Panc1 (cell line): ENCODE data around the gene ELMO1. TPM values are rescaled to one million over a fixed set of nuclear protein-coding genes. Genes with fewer than 3 reads are reported as not detected.

Source experiments
- ATAC-seq: fragments of 200-7000 bp; cut with Tn5 transposase; 2 replicates; pipeline ENCODE4 v1.9.1; 2020; ENCODE audit warnings: mild to moderate bottlenecking, moderate library complexity
- BruUV-seq: library from RNA; stranded (reverse); fragments of 400-500 nt; replicated peaks from 2 replicates; lab custom pipeline; 2021; lab: Mats Ljungman, UMichigan
- CTCF ChIA-PET: fragments of 300-600 bp; sonication (Branson Sonifier 250); formaldehyde crosslinking; loops from one replicate; lab custom pipeline; 2022; ENCODE audit warnings: antibody characterized with exemption; lab: Charles Lee
- POLR2A ChIA-PET: fragments of 300-600 bp; sonication (Branson Sonifier 250); formaldehyde crosslinking; loops from one replicate; lab custom pipeline; 2022; ENCODE audit warnings: antibody characterized with exemption; lab: Charles Lee
- DNase-seq: peaks from one replicate; pipeline ENCODE4 v3.0.0-alpha.2; 2010; ENCODE audit warnings: low read depth, low spot score
- H3K27ac ChIP-seq: 2 replicates; pipeline ENCODE4 v1.5.1; 2011; ENCODE audit warnings: mild to moderate bottlenecking, low read length, inconsistent platforms
- H3K27me3 ChIP-seq: fragments of 200-500 bp; sonication (Bioruptor generic); 2 replicates; pipeline ENCODE4 v1.6.0; 2014; ENCODE audit warnings: low read length, inconsistent platforms; ENCODE audit not compliant: control insufficient read depth, insufficient read depth
- H3K36me3 ChIP-seq: fragments of 200-500 bp; sonication (Bioruptor generic); 2 replicates; pipeline ENCODE4 v1.5.1; 2014; ENCODE audit warnings: inconsistent platforms, mild to moderate bottlenecking, low read length, moderate library complexity; ENCODE audit not compliant: control insufficient read depth, insufficient read depth
- H3K4me1 ChIP-seq: 2 replicates; pipeline ENCODE4 v1.5.1; 2011; ENCODE audit warnings: inconsistent platforms, mild to moderate bottlenecking, low read length, moderate library complexity; ENCODE audit not compliant: control insufficient read depth, insufficient read depth
- H3K4me3 ChIP-seq, 2 experiments: 2 replicates each; pipeline ENCODE4 v1.5.1; 2011 to 2012; ENCODE audit warnings: low read depth in 2 of 2, low read length in 2 of 2, mild to moderate bottlenecking in 2 of 2, inconsistent platforms in 1 of 2, moderate library complexity in 1 of 2
- H3K9me3 ChIP-seq: fragments of 200-500 bp; sonication (Bioruptor generic); 2 replicates; pipeline ENCODE4 v1.5.1; 2014; ENCODE audit warnings: low read depth, mild to moderate bottlenecking, inconsistent platforms, low read length, moderate library complexity; ENCODE audit not compliant: control insufficient read depth, insufficient read depth
- POLR2AphosphoS5 ChIP-seq: IDR thresholded peaks from 2 replicates; pipeline ENCODE4 v1.6.1; 2012; ENCODE audit warnings: mild to moderate bottlenecking, low read depth, low read length, moderate library complexity
- SIN3A ChIP-seq: IDR thresholded peaks from 2 replicates; pipeline ENCODE4 v1.6.1; 2012; ENCODE audit warnings: low read depth, mild to moderate bottlenecking, low read length, moderate library complexity, borderline replicate concordance; ENCODE audit not compliant: insufficient read depth
- TCF7L2 ChIP-seq: IDR thresholded peaks from 2 replicates; pipeline ENCODE4 v1.6.1; 2011; ENCODE audit warnings: mild to moderate bottlenecking, low read depth, low read length, inconsistent platforms
- in situ Hi-C: cut with HindIII; loops from 2 replicates; pipeline ENCODE4 v1.10.0; 2016; ENCODE audit warnings: low sequenced_read_pairs, low pct_unique_long_range_greater_than_20kb
- intact Hi-C: fragments of 100-400 bp; cut with micrococcal nuclease; formaldehyde crosslinking; loops from one replicate; pipeline ENCODE4 v1.10.0; 2022; ENCODE audit not compliant: unreplicated experiment
- total RNA-seq: library from RNA; stranded (reverse); gene quantifications from one replicate; pipeline ENCODE4 v1.2.1, GENCODE V29; 2021; ENCODE audit not compliant: unreplicated experiment
- TF ChIP-seq, protein P1 (sequence below): fragments of 450-650 bp; IDR thresholded peaks from 2 replicates; pipeline ENCODE4 v1.5.1; 2017; ENCODE audit warnings: mild to moderate bottlenecking
- TF ChIP-seq, protein P2 (sequence below), 2 experiments: IDR thresholded peaks; 2 replicates each; pipeline ENCODE4 v1.6.1; 2011 to 2012; ENCODE audit warnings: low read depth in 2 of 2, control low read depth in 1 of 2, low read length in 1 of 2, mild to moderate bottlenecking in 1 of 2, moderate library complexity in 1 of 2; ENCODE audit not compliant: insufficient read depth in 1 of 2

Gene ELMO1
- total RNA-seq, 1 experiment from 2014 or later, result 0.80 TPM

DNA sequence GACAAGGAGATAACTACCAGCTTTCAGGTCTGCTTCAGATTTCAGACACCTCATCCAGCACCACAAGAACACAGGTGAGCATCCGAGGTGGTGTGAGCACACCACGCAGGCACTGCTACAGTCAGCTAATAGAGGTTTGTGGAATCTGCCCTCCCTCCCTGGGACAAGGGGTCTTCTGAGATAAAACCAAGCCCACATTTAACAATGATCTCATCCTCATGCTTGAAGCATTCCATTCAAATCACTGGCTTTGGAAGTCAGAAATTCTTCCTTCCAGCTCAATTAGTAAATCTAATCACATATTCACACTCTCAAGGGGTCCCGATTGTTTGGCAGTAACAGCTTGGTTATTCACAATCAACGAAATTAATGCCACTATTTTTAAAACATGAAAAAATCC, 331.4 kb downstream of the ELMO1 start:
- Histone ChIP-seq H3K27ac (no peak overlapping the region), H3K9me3 (peaks cover 9% of the 10 kb centered on the region; the same call in 1 of the 2 replicates), H3K27me3 (no peaks in the 10 kb centered on the region), H3K4me3 (no peak overlapping the region), H3K4me1 (no peaks in the 10 kb centered on the region), H3K36me3 (no peaks in the 10 kb centered on the region)
- BruUV-seq, result no TSS peak
- no peak for DNase-seq
- POLR2A ChIA-PET, result no interaction called here
- in situ Hi-C loops (no loop called here), intact Hi-C loops (no loop called here)
- no peak for ATAC-seq
- CTCF ChIA-PET, result no interaction called here
- TF ChIP-seq SIN3A (no peak), TCF7L2 (no peak), POLR2AphosphoS5 (no peak)
- TF ChIP-seq, protein P1, sequence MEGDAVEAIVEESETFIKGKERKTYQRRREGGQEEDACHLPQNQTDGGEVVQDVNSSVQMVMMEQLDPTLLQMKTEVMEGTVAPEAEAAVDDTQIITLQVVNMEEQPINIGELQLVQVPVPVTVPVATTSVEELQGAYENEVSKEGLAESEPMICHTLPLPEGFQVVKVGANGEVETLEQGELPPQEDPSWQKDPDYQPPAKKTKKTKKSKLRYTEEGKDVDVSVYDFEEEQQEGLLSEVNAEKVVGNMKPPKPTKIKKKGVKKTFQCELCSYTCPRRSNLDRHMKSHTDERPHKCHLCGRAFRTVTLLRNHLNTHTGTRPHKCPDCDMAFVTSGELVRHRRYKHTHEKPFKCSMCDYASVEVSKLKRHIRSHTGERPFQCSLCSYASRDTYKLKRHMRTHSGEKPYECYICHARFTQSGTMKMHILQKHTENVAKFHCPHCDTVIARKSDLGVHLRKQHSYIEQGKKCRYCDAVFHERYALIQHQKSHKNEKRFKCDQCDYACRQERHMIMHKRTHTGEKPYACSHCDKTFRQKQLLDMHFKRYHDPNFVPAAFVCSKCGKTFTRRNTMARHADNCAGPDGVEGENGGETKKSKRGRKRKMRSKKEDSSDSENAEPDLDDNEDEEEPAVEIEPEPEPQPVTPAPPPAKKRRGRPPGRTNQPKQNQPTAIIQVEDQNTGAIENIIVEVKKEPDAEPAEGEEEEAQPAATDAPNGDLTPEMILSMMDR, result no peak
- TF ChIP-seq, protein P2, sequence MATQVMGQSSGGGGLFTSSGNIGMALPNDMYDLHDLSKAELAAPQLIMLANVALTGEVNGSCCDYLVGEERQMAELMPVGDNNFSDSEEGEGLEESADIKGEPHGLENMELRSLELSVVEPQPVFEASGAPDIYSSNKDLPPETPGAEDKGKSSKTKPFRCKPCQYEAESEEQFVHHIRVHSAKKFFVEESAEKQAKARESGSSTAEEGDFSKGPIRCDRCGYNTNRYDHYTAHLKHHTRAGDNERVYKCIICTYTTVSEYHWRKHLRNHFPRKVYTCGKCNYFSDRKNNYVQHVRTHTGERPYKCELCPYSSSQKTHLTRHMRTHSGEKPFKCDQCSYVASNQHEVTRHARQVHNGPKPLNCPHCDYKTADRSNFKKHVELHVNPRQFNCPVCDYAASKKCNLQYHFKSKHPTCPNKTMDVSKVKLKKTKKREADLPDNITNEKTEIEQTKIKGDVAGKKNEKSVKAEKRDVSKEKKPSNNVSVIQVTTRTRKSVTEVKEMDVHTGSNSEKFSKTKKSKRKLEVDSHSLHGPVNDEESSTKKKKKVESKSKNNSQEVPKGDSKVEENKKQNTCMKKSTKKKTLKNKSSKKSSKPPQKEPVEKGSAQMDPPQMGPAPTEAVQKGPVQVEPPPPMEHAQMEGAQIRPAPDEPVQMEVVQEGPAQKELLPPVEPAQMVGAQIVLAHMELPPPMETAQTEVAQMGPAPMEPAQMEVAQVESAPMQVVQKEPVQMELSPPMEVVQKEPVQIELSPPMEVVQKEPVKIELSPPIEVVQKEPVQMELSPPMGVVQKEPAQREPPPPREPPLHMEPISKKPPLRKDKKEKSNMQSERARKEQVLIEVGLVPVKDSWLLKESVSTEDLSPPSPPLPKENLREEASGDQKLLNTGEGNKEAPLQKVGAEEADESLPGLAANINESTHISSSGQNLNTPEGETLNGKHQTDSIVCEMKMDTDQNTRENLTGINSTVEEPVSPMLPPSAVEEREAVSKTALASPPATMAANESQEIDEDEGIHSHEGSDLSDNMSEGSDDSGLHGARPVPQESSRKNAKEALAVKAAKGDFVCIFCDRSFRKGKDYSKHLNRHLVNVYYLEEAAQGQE (IDR thresholded peaks at IDR 0.05; ENCODE audit: insufficient read depth in 1 of 2, low read depth in 2 of 2, low read length in 1 of 2), result no peak

DNA sequence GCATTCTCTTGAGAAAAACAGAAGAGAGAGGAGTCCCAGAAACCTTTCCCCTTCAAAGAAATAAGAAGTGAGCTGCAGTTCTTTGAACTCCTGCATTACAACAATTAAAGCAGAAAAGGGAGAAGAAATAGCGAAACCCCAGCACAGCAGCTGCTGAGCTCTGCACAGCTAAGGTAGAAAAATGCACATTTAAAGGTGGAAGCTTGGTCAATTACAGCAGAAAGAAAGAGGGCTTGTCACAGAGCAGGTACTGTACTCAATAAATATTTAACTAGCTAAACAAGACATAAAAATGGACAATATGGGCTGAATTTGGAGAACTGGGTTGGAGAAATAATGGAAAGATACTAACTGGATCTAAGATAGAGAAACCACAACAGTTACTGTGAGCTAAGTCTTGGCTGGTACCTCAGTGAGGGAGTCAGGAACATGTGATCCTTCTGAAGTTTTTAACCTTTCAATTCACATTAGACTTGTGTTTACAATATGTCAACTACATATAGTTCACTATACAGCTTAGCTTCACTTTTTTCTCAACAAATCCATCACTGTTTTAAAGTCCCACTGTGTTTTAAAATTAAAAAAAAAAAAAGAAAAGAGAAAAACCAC, 332.5 kb downstream of the ELMO1 start:
- ChIA-PET CTCF (no interaction called here), POLR2A (no interaction called here)
- in situ Hi-C loops, result no loop called here
- TF ChIP-seq, protein P2 (IDR thresholded peaks at IDR 0.05; ENCODE audit: insufficient read depth in 1 of 2, low read depth in 2 of 2, low read length in 1 of 2), result no peak
- TF ChIP-seq TCF7L2 (no peak), POLR2AphosphoS5 (no peak), SIN3A (no peak)
- TF ChIP-seq, protein P1, result no peak
- Histone ChIP-seq H3K27ac (no peak overlapping the region), H3K36me3 (no peaks in the 10 kb centered on the region), H3K4me1 (no peaks in the 10 kb centered on the region), H3K4me3 (no peak overlapping the region), H3K9me3 (peaks cover 12% of the 10 kb centered on the region; the same call in 1 of the 2 replicates), H3K27me3 (no peaks in the 10 kb centered on the region)
- ATAC-seq (no peak), DNase-seq (no peak)
- intact Hi-C loops, result no loop called here
- no TSS peak for BruUV-seq
